Psoas muscle (tissue), 8 donors: ENCODE results near the gene ARPC4. TPM values are rescaled to one million over a fixed set of nuclear protein-coding genes. Genes with fewer than 3 reads are reported as not detected.
"Not testable (repeated sequence)": the region's sequence is repeated elsewhere in the genome, so short reads cannot be mapped to it uniquely, and the experiment has no call there.

Experiments used
- ATAC-seq, 4 donors: fragments of 200-7000 bp; cut with Tn5 transposase; one replicate each; pipeline ENCODE4 v1.9.1; 2020; ENCODE audit warnings: moderate library complexity in 3 of 4, mild to moderate bottlenecking in 2 of 4
- DNase-seq, 2 donors: peaks; one replicate each; pipeline ENCODE4 v3.0.0-alpha.2; 2020
- H3K27ac ChIP-seq: fragments of 200-600 bp; one replicate; pipeline ENCODE4 v1.8.0; 2022
- H3K27me3 ChIP-seq, 3 donors: fragments of 200-600 bp in 1 of 3; one replicate each; pipeline versions ENCODE4 v1.6.1 to v1.8.0; 2013 to 2022; ENCODE audit warnings: low read length in 2 of 3, mild to moderate bottlenecking in 2 of 3, moderate library complexity in 1 of 3; ENCODE audit not compliant: insufficient read depth in 3 of 3
- H3K36me3 ChIP-seq, 2 donors: fragments of 200-600 bp in 1 of 2; one replicate each; pipeline versions ENCODE4 v1.6.1 to v1.8.0; 2013 to 2022; ENCODE audit warnings: low read depth in 1 of 2, mild to moderate bottlenecking in 1 of 2, moderate library complexity in 1 of 2; ENCODE audit not compliant: insufficient read depth in 1 of 2
- H3K4me1 ChIP-seq: fragments of 200-600 bp; one replicate; pipeline ENCODE4 v1.8.0; 2022
- H3K4me3 ChIP-seq: fragments of 200-600 bp; one replicate; pipeline ENCODE4 v1.8.0; 2022; ENCODE audit warnings: mild to moderate bottlenecking
- H3K9me3 ChIP-seq: fragments of 200-600 bp; one replicate; pipeline ENCODE4 v1.8.0; 2022
- CTCF ChIP-seq: fragments of 200-600 bp; IDR thresholded peaks from one replicate; pipeline ENCODE4 v1.8.0; 2022; ENCODE audit warnings: antibody characterized with exemption
- WGBS, 3 donors: extraction: QIAGEN DNeasy Blood & Tissue Kit; methylation state at CpG; one replicate each; pipeline versions ENCODE4 v1.1.6 to v1.1.7; 2013; 5-methylcytosine and 5-hydroxymethylcytosine counted together
- intact Hi-C, 2 donors: fragments of 100-400 bp; cut with DNase I; formaldehyde crosslinking; loops; one replicate each; pipeline versions ENCODE4 v1.11.0 to v1.14.2; 2022
- polyA plus RNA-seq, 3 donors: library from polyadenylated mRNA; stranded (reverse); fragments of 200-250 nt; gene quantifications; one replicate each; pipeline ENCODE4 v1.2.3, GENCODE V29; 2013
- total RNA-seq, 4 donors: library from RNA; stranded (reverse); fragmentation: NEBNext Ultra II Directional in 2 of 4; extraction: Animal tissue kit (Norgen Biotek cat#: 25700) in 2 of 4; gene quantifications; one replicate each; pipeline versions ENCODE4 v1.2.1 to v1.2.4, GENCODE V29; 2021 to 2023
- donor health status: healthy with polysubstance abuse.
- donor health status: DM: no; HTN: no; CAD: no; lungs with moderate emphysema.
- donor health status: Bipolar disorder and iron deficiency.
- donor health status: healthy.
- donor health status: DM: yes; HTN: yes; CAD: no.
- donor health status: DM: no; HTN: no; CAD: no.
- donor health status: DM: no; HTN: no; CAD: no.
- donor health status: DM: yes; HTN: yes; CAD: no.

Gene ARPC4
- total and polyA plus RNA-seq, 7 donors = 53.9 to 155 (median 89.6) TPM

DNA sequence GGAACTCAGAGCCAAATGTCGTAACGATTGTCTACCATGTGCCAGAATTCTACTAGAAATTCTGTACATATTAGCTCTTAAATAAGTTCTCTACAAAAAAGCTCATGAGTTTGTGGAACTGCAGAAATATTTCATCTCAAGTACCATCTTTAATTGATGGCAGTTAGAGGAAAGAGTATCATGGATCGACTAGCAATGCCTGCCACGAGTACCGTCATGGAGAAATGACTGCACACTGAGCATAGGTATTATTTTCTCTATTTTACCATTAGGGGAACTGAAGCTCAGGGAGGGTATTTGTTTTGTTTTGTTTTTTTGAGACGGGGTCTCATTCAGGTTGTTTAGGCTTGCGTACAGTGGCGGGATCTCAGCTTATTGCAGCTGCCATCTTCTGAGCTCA lies 48.1 kb downstream of the ARPC4 start:
- ATAC-seq (no peak), DNase-seq (no peak)
- Histone ChIP-seq H3K9me3 (no peaks in the 10 kb centered on the region), H3K27ac (no peak overlapping the region), H3K27me3 (no peaks in the 10 kb centered on the region), H3K36me3 (peaks cover 0 to 59% of the 10 kb centered on the region in 2 donors), H3K4me3 (no peak overlapping the region), H3K4me1 (peaks cover 9% of the 10 kb centered on the region)
- TF ChIP-seq CTCF = no peak
- intact Hi-C loops = no loop called here
- WGBS, 3 donors = 78 to 80% (median 79%) methylated on average over 8 of the region's 8 CpGs

DNA sequence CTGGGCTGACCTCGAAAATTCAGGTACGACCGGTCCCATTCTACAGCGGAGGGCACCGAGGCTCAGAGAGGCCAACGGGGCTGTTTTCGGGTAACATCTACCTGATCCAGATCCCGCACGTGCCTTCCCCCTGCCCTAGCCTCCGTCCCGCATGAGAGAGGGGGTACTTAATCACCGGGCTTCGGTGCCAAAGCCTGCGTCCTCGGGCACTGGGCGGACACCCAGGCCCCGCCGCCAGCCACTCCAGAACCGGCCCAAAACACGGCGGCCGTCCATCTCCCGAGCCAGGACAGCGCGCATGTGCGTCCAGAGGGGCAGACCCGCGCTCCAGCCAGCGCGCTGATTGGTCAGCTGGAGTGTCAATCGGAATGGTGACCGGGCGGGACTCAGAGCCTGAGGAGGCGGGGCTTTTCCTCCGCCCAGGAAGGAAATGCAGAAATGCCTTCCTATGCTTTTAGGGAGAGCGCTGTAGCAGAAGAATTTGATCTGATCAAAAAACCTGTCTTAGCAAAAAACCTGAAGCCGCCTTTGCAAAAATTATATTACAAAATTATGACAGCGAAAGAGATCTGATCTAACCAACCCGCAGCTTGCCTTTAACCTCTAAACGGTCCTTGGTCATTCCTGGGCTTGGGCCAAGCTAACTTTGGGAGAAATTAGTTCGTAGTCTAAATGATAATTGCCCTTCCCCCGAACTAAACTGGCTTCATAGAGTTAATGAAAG lies 51.0 kb downstream of the ARPC4 start, which contains the start of gene RPUSD3:
Gene RPUSD3 (minus strand): TSS at position 294 of the 724 bp plus-strand sequence. CDS start 18 bp downstream, at position 276.
- H3K27ac ChIP-seq = peak within 1 kb of the TSS; percentile 73
- H3K9me3 ChIP-seq = no peaks in the 10 kb centered on the region
- intact Hi-C loops = loop anchor here in 1 of 2 donors (2.0 kb wide), 1 partner anchor 35 kb away; no protein-coding TSS in a partner anchor
- peak; percentile 98 to 99 for DNase-seq
- H3K27me3 ChIP-seq = no peaks in the 10 kb centered on the region
- TF ChIP-seq CTCF = no peak
- ATAC-seq = peak; percentile 99 to 100 (median 100)
- H3K4me1 ChIP-seq = peaks cover 9% of the 10 kb centered on the region
- peaks cover 0 to 34% of the 10 kb centered on the region in 2 donors for H3K36me3 ChIP-seq
- WGBS, 3 donors = 0 to 1% (median 0%) methylated on average over 40 to 42 of the region's 42 CpGs
- peak within 1 kb of the TSS; percentile 93 for H3K4me3 ChIP-seq

- no peak for ATAC-seq
- intact Hi-C loops = no loop called here
- DNase-seq = no peak
Measured at GRCh38 chr3:9846231-9846630, 53.3 kb downstream of the ARPC4 start.

GRCh38 chr3:9846931-9847488 lies 54.1 kb downstream of the ARPC4 start:
- Histone ChIP-seq H3K4me1 (peaks cover 9% of the 10 kb centered on the region), H3K27ac (no peak overlapping the region), H3K9me3 (no peaks in the 10 kb centered on the region), H3K27me3 (no peaks in the 10 kb centered on the region), H3K36me3 (peaks cover 0 to 2% of the 10 kb centered on the region in 2 donors), H3K4me3 (no peak overlapping the region)
- TF ChIP-seq CTCF = no peak
- intact Hi-C loops = no loop called here
- DNase-seq = no peak
- 87 to 95% (median 88%) methylated on average over 6 of the region's 6 CpGs for WGBS, 3 donors
- ATAC-seq = no peak

More at GRCh38 chr3:9846231-9846630, 53.3 kb downstream of the ARPC4 start:
- Histone ChIP-seq H3K36me3 (peaks cover 0 to 10% of the 10 kb centered on the region in 2 donors), H3K27ac (no peak overlapping the region), H3K9me3 (no peaks in the 10 kb centered on the region), H3K27me3 (no peaks in the 10 kb centered on the region), H3K4me1 (peaks cover 9% of the 10 kb centered on the region), H3K4me3 (no peak overlapping the region)
- WGBS, 3 donors = 64 to 70% (median 65%) methylated on average over 6 of the region's 6 CpGs
- no peak for TF ChIP-seq CTCF

- whole genome bisulfite sequencing, 3 donors = 48 to 63% (median 53%) methylated on average over 6 to 9 of the region's 9 CpGs
- ATAC-seq, H3K36me3 ChIP-seq, H3K27me3 ChIP-seq, intact Hi-C loops, H3K27ac ChIP-seq, DNase-seq, H3K4me1 ChIP-seq, H3K4me3 ChIP-seq, H3K9me3 ChIP-seq: not testable (repeated sequence)
Measured at GRCh38 chr3:9847870-9848269, 55.0 kb downstream of the ARPC4 start.
